B cell (primary cell): ENCODE data around the gene THUMPD3.

Source experiments
- EZH2 ChIP-seq: IDR thresholded peaks from 2 replicates; pipeline ENCODE4 v1.6.1; 2012; ENCODE audit warnings: borderline replicate concordance, low read depth, mild to moderate bottlenecking, moderate library complexity, low read length; ENCODE audit not compliant: insufficient read depth, poor library complexity, severe bottlenecking
- TF ChIP-seq, protein P1 (sequence below): fragments of 200-600 bp; IDR thresholded peaks from one replicate; pipeline ENCODE4 v1.8.0; 2022; ENCODE audit warnings: antibody characterized with exemption, mild to moderate bottlenecking

DNA sequence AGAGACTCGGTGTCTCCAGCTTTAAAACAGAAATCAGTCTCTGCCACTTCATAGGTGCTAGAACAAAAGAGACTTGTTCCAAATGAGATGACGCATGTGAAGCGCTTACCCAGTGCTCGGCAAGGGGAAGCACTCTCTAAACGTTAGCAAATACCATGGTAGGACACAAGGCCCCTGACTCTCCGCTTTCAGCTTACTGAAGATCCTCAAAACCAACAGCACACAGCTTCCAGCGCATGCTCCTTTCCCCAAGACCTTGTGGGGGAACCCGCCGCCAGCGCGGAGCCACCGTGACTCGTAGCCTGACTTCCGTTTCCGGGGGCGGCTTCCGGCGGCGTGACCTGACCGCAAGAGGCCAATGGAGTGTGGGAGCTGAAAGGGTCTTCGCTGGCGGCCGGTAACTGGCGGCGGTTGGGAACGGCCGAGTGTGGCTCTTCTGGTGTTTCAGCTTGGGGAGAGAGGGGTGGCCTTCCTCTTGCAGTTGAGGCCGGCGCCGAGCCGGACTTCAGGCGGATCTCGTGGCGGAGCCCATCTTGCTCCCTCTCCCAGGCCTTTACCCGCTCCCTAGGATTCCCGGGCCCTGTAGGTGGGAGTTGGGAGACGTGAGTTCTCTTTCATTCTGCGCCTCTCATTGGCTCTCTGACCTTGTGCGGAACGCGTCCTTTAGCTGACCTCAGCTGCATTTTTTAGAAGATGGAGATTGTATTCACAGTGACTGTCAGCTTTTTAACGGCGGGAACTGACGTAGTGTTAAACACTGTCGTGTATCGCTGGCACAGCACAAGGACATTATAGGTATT lies at the start of gene THUMPD3:
- TF ChIP-seq, protein P1, sequence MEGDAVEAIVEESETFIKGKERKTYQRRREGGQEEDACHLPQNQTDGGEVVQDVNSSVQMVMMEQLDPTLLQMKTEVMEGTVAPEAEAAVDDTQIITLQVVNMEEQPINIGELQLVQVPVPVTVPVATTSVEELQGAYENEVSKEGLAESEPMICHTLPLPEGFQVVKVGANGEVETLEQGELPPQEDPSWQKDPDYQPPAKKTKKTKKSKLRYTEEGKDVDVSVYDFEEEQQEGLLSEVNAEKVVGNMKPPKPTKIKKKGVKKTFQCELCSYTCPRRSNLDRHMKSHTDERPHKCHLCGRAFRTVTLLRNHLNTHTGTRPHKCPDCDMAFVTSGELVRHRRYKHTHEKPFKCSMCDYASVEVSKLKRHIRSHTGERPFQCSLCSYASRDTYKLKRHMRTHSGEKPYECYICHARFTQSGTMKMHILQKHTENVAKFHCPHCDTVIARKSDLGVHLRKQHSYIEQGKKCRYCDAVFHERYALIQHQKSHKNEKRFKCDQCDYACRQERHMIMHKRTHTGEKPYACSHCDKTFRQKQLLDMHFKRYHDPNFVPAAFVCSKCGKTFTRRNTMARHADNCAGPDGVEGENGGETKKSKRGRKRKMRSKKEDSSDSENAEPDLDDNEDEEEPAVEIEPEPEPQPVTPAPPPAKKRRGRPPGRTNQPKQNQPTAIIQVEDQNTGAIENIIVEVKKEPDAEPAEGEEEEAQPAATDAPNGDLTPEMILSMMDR = no peak
- TF ChIP-seq EZH2 = no peak
